Skin of body (tissue), 2 donors: ENCODE measurements around the gene USP6NL. TPM values are rescaled to one million over a fixed set of nuclear protein-coding genes. Genes with fewer than 3 reads are reported as not detected.
"Not testable (repeated sequence)": the region's sequence is repeated elsewhere in the genome, so short reads cannot be mapped to it uniquely, and the experiment has no call there.

Source experiments
- DNase-seq: peaks from one replicate; lab custom pipeline; 2025; lab: John Stamatoyannopoulos, UW
- total RNA-seq: library from RNA; depleted of rRNA; stranded (reverse); fragments of >200 nt; gene quantifications from one replicate; pipeline ENCODE4 v1.2.3, GENCODE V29; 2014

USP6NL gene
- total RNA-seq, 1 donor from 2014 or later: 23.6 TPM

DNA sequence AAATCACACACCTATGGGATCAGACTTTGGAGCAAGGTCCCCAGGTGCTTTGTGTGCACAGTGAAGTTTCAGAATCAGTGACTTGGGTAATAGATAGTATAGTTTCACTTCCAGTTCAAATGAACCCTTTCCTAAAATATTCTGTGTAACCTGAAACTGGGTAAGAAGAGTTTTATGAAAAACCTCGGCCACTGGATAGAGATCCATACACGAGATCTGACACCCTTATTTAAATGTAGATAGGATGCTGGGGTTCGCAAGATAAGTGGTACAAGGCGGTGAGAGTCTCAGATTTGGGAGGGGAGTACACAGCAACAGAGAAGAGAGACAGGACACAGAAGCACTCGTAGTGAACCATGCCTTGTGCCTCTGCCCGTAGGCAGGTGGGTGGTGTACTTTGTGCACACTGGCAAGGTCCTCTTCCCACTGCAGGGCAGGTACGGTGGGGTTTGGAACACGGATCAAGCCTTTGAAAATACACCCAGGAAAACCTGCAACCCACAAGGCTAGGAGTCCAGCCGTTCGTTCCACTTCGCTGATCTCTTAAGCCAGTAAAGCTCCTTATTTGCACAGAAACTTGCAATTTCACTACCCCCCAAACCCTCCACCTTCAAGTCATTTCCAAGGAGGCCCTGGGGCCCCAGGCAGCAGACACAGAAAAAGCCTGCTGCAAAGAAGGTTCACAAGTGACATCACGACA, 162.8 kb downstream of the USP6NL start:
- no peak for DNase-seq

- DNase-seq: no peak
Observed at GRCh38 chr10:11448190-11448544, 163.3 kb downstream of the USP6NL start.

- DNase-seq: no peak
Observed at GRCh38 chr10:11447586-11447985, 163.9 kb downstream of the USP6NL start.

GRCh38 chr10:11446864-11447263, 164.6 kb downstream of the USP6NL start:
- DNase-seq: no peak

- no peak for DNase-seq
Observed at GRCh38 chr10:11446133-11446532, 165.3 kb downstream of the USP6NL start.

DNA sequence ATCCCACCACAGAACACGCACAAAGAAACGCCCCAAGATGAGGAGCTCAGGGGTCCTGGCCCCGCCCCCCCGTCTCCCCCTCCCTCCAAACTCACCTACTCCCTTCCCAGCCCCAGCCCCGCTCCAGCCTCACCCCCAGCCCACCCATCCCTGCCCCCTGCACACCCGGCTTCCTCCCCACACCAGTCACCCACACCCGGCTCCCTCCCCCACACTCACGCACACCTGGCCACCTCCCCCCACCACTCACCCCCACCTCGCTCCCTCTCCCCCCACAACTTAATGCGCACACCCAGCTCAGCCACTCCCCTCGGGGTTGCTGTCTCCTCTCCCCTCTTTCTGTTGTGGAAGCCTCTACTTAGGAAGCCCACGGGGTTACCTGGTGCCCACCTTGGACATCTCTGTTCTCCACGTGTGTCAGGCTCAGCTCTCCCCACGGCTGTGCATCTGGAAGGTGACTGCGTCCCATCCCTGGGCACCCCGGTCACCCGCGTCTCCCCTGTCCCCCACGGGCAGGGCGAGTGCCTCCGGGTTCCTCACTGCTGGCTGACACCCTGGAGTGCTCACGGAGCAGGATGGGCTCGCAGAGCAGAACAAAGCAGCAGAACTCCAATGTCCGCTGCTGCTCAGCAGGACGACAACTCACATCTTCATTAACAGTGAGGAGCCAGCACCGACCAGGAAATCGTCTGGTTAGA, 166.8 kb downstream of the USP6NL start:
- no peak for DNase-seq

- no peak for DNase-seq
Observed at GRCh38 chr10:11444155-11444530, 167.3 kb downstream of the USP6NL start.

DNA sequence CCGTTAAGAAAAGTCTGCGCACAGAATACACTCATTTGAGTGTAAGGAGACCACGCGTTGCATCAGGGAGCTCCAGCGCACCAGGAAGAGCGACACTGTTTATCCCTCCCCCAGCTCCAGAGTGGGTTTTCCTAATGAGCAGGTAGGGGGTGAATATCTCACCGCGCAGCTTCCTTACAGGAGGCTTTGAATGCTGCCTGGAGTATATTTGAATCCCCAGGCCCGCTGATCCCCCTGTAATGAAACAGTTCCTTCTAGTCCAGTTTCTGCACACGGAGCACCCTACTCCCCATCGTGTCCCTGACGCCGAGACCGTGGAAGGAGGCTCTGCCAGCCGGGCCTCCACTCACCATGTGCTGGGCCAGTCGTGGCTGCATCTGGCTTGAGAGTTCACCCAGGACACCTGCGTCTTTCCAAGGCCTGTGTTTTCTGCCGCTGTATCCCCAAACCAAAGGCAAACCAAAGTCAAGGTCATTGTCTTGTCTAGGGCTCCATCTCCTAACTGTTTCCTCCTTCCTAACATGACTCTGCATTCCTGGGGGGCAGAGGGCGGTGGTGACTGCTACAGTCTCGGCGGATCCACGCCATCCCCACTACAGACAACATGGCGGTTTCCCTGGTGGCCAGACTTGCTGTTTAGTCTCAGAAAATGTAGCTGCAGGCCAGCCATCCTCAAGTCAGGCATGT, 167.8 kb downstream of the USP6NL start:
- no peak for DNase-seq

DNA sequence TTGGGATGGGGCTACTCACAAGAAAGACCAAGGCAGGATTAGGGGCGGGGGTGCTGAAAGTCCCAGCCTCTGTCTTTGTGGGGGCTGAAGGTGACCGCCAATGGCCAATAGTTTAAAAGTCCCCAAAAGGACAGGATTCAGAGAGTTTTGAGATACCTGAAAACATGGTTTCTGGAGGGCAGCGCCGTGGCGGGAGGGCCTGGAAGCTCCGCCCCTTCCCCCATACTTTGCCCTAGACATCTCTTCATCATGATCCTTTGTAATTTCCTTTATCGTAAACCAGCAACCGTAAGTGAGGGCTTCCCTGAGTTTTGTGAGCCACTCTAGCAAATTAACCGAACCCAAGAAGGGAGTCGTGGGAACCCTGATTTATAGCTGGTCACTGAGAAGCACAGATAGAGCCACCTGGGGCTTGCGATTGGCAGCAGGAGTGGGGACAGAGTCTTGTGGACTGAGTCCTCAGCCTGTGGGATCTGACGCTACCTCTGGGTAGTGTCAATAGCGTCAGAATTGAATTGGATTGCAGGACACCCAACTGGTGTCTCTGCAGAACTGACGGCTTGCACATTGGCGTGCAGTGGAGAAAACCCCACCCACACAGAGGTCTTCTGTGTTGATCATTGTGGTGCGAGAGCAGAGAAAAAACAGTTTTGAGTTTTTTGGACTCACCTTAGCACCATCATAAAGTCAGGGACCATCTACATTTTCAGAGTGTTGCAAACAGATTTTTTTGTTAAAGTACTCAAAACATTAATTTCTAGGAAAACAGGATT, 169.3 kb downstream of the USP6NL start:
- no peak for DNase-seq

DNA sequence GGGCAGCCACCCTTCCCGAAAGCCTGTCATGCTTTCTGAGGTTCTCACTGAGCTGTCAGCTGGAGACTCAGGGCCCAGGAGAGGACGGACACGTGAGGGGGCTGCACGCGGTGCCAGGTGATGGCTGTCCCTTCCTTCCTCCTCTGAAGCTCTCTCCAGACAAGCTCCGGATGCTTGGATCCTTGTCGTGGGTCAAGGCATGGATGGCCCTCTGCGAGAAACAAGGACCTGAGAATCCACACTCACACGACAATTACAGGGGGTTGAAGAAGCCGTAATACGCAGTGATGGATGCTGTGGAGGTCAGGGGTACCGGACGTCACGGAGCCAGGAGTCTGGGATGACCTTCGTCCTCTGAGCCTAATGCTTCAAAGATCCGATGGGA, 170.3 kb downstream of the USP6NL start:
- DNase-seq: no peak

DNA sequence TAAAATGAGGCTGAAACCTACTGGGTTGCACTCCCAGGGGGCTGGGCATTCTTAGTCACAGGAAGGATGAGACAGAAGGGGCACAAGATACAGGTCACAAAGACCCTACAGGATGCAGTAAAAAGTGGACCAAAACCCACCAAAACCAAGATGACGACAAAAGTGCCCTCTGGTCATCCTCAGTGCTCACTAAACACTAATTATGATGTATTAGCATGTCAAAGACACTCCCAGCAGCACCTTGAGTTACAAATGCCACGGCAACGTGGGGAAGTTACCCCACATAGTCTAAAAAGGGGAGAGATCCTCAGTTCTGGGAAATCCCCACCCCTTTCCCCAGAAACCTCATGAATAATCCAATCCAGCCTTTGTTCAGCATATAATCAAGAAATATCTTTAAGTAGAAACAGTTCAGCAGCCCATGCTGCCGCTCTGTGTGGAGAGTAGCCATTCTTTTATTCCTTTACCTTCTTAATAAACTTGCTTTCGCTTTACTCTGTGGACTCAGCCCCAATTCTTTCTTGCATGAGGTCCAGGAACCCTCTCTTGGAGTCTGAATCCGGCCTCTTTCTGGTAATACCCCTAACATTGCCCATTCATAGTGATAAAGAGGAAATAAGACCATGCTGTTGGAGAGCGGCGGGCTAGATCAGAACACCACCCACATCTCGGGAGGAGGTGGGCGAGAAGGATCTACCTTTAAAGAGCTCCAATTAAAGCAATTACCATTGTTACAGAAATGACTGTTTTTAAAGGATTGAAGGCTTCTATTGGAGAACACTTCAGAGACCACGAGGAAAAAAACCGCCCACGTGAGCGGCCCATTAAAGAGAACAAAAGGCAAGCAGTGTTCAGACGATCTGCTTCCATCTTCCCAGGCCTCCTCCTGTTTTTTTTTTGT, 170.9 kb downstream of the USP6NL start:
- DNase-seq: no peak

- no peak for DNase-seq
Observed at GRCh38 chr10:11439523-11440053, 171.9 kb downstream of the USP6NL start.

- no peak for DNase-seq
Observed at GRCh38 chr10:11437391-11438142, 173.9 kb downstream of the USP6NL start.

- not testable (repeated sequence) for DNase-seq
Observed at GRCh38 chr10:11436445-11436844, 175.0 kb downstream of the USP6NL start.

DNA sequence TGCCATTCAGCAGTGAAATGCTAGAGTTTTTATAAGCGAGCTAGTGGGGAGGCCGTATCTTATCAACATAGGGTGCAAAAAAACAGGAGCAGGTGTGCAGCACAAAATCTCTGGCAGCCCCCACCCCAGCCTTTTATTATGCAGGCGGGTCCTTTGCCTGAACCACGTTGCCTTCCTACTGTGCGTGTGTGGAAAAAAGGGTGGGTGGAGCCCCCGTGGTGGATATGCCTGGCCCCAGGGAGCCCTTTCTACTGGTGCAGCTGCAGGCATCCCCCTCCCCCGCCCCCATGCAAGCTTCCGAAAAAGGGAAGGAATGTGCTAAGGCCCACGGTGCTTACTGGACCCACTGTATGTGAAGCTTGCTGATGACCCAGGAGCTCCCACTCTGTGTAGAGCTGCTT, 175.9 kb downstream of the USP6NL start:
- DNase-seq: no peak

DNA sequence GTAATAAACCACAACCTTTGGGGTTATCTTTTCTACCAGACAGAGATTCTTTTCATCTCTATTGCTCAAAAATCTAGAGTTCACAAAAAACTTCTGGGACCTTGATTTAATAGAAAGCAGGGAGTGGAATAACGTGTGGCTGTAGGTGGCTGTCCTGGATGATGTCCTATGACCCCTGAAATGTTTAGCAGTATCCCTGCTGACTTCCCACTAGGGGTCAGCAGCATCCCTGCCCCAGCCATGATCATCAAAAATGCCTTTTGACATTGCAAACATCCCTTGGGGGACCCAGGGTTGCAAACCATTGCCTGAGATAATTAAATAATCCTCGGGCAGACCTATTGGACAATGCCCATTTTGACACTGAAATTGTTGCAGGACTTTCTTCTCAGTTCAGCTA, 177.1 kb downstream of the USP6NL start:
- no peak for DNase-seq

DNA sequence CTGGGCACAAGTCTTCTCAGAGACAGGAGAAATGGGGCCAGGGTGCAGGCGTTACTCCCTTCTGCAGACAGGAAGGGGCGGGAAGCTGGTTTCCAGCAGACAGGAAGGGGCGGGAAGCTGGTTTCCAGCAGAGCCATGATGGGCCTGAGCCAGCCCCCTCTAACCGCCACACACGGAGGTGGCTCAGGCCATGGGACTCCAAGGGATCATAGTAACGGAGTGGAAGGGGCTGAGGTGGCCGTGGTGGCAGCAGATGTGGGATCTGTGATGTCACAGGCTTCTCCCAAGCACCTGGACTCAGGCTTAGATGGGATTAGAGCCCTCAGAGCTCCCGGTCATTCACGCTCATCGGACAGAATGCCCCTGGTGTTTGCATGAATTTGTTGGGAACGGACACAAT, 177.8 kb downstream of the USP6NL start:
- DNase-seq: no peak

GRCh38 chr10:11431216-11431555, 180.3 kb downstream of the USP6NL start:
- DNase-seq: no peak

- DNase-seq: no peak
Observed at GRCh38 chr10:11430421-11431215, 180.8 kb downstream of the USP6NL start.
